ENCODE data around the gene BAD. TPM values are rescaled to one million over a fixed set of nuclear protein-coding genes. Genes with fewer than 3 reads are reported as not detected.

BAD gene
- total and polyA plus RNA-seq, 2 of the 13 experiments (the other 11 are each of a cell fraction or from before 2014, with no cell fraction given) = 17.9 to 28.5 TPM

DNA sequence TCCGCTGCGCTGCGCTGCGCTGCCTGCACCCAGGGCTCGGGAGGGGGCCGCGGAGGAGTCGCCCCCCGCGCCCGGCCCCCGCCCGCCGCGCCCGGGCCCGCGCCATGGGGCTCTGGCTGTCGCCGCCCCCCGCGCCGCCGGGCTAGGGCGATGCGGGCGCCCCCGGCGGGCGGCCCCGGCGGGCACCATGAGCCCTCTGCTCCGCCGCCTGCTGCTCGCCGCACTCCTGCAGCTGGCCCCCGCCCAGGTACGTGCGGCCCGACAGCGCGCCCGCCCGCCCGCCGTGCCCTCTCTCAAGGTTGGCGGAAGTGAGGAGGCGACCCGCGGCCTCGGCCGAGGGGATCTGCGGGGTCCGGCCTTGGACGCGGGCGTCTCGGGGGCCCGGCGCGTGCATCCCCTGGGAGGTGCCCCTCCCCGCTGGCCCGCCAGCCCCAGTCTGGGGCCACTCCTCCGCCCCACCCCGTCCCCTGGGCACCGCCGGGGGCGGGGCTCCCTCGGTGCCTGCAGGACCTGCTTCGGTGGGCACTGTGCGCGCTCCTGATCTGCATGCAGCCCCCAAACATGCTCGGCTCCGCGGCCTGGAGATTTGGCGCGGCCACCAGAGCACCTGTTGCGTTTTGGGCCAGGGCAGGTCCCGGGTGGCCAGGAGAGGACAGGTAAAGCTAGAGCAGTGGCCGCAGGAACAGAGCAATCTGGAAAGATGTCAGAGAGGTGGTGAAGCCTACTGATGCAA lies 49.7 kb downstream of the BAD start (continued):
- TF ChIP-seq IRF2 (CRISPR knock-in tag; IDR thresholded peaks at IDR 0.05) (peak; percentile 24; the same call in 1 of the 2 replicates), ZNF598 (CRISPR knock-in tag; IDR thresholded peaks at IDR 0.05; ENCODE audit: borderline replicate concordance) (no peak), HOXA5 (CRISPR knock-in tag; IDR thresholded peaks at IDR 0.05) (no peak), SRSF4 (IDR thresholded peaks at IDR 0.05; ENCODE audit: low read depth, low read length, poor library complexity, severe bottlenecking) (no peak), ZNF12 (CRISPR knock-in tag; IDR thresholded peaks at IDR 0.05) (no peak), MYC (CRISPR knock-in tag; IDR thresholded peaks at IDR 0.05; ENCODE audit: borderline replicate concordance) (peak; percentile 62; the same call in 1 of the 2 replicates), ZNF883 (CRISPR knock-in tag; IDR thresholded peaks at IDR 0.05; ENCODE audit: not compliant biosample characterization) (no peak), CBX1 (IDR thresholded peaks at IDR 0.05; ENCODE audit: low read depth) (no peak), ZNF841 (CRISPR knock-in tag; IDR thresholded peaks at IDR 0.05; ENCODE audit: borderline replicate concordance) (no peak), ZSCAN22 (CRISPR knock-in tag; IDR thresholded peaks at IDR 0.05) (no peak), GLI4 (CRISPR knock-in tag; IDR thresholded peaks at IDR 0.05; ENCODE audit: borderline replicate concordance) (no peak), TRIM24 (CRISPR knock-in tag; IDR thresholded peaks at IDR 0.05) (no peak), ZNF235 (CRISPR knock-in tag; IDR thresholded peaks at IDR 0.05; ENCODE audit: borderline replicate concordance) (no peak), ZSCAN21 (CRISPR knock-in tag; IDR thresholded peaks at IDR 0.05; ENCODE audit: borderline replicate concordance) (peak; percentile 56; the same call in 1 of the 2 replicates), ZFY (CRISPR knock-in tag; IDR thresholded peaks at IDR 0.05) (peak; percentile 52; the same call in 1 of the 2 replicates), MXD4 (CRISPR knock-in tag; IDR thresholded peaks at IDR 0.05) (0 out of 2 replicates have a peak, but pooled peaks have one; percentile 53), GABPB1 (CRISPR knock-in tag; IDR thresholded peaks at IDR 0.05) (peak; percentile 70), ZNF709 (CRISPR knock-in tag; IDR thresholded peaks at IDR 0.05) (peak; percentile 64; the same call in 1 of the 2 replicates), ZFX (CRISPR knock-in tag; IDR thresholded peaks at IDR 0.05; ENCODE audit: low read depth) (peak; percentile 59; the same call in 1 of the 2 replicates), SNAPC2 (CRISPR knock-in tag; IDR thresholded peaks at IDR 0.05) (0 out of 2 replicates have a peak, but pooled peaks have one; percentile 49), ZNF317 (CRISPR knock-in tag; IDR thresholded peaks at IDR 0.05) (no peak), NFKBIZ (CRISPR knock-in tag; IDR thresholded peaks at IDR 0.05) (no peak), U2AF2 (IDR thresholded peaks at IDR 0.05; ENCODE audit: low read depth, low read length) (no peak), HOXD1 (CRISPR knock-in tag; IDR thresholded peaks at IDR 0.05) (peak; percentile 77; the same call in 1 of the 2 replicates), MAFF (IDR thresholded peaks at IDR 0.05; ENCODE audit: low read depth, low read length) (no peak), YEATS2 (CRISPR knock-in tag; IDR thresholded peaks at IDR 0.05; ENCODE audit: borderline replicate concordance) (no peak)
- TF ChIP-seq, protein P1, sequence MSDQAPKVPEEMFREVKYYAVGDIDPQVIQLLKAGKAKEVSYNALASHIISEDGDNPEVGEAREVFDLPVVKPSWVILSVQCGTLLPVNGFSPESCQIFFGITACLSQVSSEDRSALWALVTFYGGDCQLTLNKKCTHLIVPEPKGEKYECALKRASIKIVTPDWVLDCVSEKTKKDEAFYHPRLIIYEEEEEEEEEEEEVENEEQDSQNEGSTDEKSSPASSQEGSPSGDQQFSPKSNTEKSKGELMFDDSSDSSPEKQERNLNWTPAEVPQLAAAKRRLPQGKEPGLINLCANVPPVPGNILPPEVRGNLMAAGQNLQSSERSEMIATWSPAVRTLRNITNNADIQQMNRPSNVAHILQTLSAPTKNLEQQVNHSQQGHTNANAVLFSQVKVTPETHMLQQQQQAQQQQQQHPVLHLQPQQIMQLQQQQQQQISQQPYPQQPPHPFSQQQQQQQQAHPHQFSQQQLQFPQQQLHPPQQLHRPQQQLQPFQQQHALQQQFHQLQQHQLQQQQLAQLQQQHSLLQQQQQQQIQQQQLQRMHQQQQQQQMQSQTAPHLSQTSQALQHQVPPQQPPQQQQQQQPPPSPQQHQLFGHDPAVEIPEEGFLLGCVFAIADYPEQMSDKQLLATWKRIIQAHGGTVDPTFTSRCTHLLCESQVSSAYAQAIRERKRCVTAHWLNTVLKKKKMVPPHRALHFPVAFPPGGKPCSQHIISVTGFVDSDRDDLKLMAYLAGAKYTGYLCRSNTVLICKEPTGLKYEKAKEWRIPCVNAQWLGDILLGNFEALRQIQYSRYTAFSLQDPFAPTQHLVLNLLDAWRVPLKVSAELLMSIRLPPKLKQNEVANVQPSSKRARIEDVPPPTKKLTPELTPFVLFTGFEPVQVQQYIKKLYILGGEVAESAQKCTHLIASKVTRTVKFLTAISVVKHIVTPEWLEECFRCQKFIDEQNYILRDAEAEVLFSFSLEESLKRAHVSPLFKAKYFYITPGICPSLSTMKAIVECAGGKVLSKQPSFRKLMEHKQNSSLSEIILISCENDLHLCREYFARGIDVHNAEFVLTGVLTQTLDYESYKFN (CRISPR knock-in tag; conservative IDR thresholded peaks at IDR 0.05) = peak; percentile 74
- TF ChIP-seq, protein P2, sequence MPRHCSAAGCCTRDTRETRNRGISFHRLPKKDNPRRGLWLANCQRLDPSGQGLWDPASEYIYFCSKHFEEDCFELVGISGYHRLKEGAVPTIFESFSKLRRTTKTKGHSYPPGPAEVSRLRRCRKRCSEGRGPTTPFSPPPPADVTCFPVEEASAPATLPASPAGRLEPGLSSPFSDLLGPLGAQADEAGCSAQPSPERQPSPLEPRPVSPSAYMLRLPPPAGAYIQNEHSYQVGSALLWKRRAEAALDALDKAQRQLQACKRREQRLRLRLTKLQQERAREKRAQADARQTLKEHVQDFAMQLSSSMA (CRISPR knock-in tag; IDR thresholded peaks at IDR 0.05) = no peak
